OCI-LY3 (cell line): ENCODE data around the gene ARID1B.

Experiments used
- H2AFZ ChIP-seq: fragments of 200-600, 300-600 bp; shearing (Covaris generic); 2 replicates; pipeline ENCODE4 v1.6.0; 2014; ENCODE audit warnings: antibody characterized with exemption, low read depth, low read length
- H3K27ac ChIP-seq: fragments of 200-600, 300-600 bp; sonication (generic); 2 replicates; pipeline ENCODE4 v1.5.1; 2014; ENCODE audit warnings: mild to moderate bottlenecking, low read length, moderate library complexity, mixed read lengths
- H3K27me3 ChIP-seq: fragments of 200-600, 300-600 bp; sonication (generic); 2 replicates; pipeline ENCODE4 v1.6.1; 2014; ENCODE audit warnings: low read depth, low read length, mixed read lengths
- H3K36me3 ChIP-seq: fragments of 200-600, 300-600 bp; sonication (generic); replicated peaks from 2 replicates; pipeline ENCODE3; 2014; ENCODE audit warnings: low read depth, low read length, mixed read lengths
- H3K4me1 ChIP-seq: fragments of 300-600, 200-600 bp; sonication (generic); 2 replicates; pipeline ENCODE4 v1.6.1; 2014; ENCODE audit warnings: low read length, mixed read lengths
- H3K4me2 ChIP-seq: fragments of 200-600, 300-600 bp; sonication (generic); 2 replicates; pipeline ENCODE4 v1.6.1; 2014; ENCODE audit warnings: low read length, mixed read lengths
- H3K4me3 ChIP-seq: fragments of 300-600, 200-600 bp; sonication (generic); 2 replicates; pipeline ENCODE4 v1.5.1; 2014; ENCODE audit warnings: antibody characterized with exemption, mild to moderate bottlenecking, low read length, moderate library complexity
- H3K79me2 ChIP-seq: fragments of 300-600, 200-600 bp; shearing (Covaris generic); 2 replicates; pipeline ENCODE4 v1.6.1; 2014; ENCODE audit warnings: mild to moderate bottlenecking, low read length, mixed read lengths
- H3K9ac ChIP-seq: fragments of 300-600, 200-600 bp; shearing (Covaris generic); 2 replicates; pipeline ENCODE4 v1.6.0; 2014; ENCODE audit warnings: mild to moderate bottlenecking, low read length, moderate library complexity
- H3K9me3 ChIP-seq: fragments of 200-600, 300-600 bp; shearing (Covaris generic); 2 replicates; pipeline ENCODE4 v1.6.1; 2014; ENCODE audit warnings: low read length, mixed read lengths; ENCODE audit not compliant: insufficient read depth
- H4K20me1 ChIP-seq: fragments of 200-600, 300-600 bp; sonication (generic); 2 replicates; pipeline ENCODE4 v1.6.1; 2016; ENCODE audit warnings: low read length, mixed read lengths; ENCODE audit not compliant: insufficient read depth
- CTCF ChIP-seq: fragments of 200-600, 300-600 bp; sonication (generic); IDR thresholded peaks from 2 replicates; pipeline ENCODE4 v1.5.1; 2014; ENCODE audit warnings: antibody characterized with exemption, low read length, low read depth
- EZH2phosphoT487 ChIP-seq: fragments of 200-600 bp; shearing (Covaris generic); IDR thresholded peaks from 2 replicates; pipeline ENCODE4 v1.6.1; 2018; ENCODE audit warnings: antibody characterized with exemption, mixed run types, low read depth

Gene ARID1B

GRCh38 chr6:156925026-156925425 lies 147.8 kb downstream of the ARID1B start:
- no peak overlapping the region for H3K9ac ChIP-seq
- H3K27ac ChIP-seq: no peak overlapping the region
- TF ChIP-seq CTCF (no peak), EZH2phosphoT487 (no peak)
- no peaks in the 10 kb centered on the region for H3K27me3 ChIP-seq
- H3K36me3 ChIP-seq: no peaks in the 10 kb centered on the region
- no peak overlapping the region for H3K4me3 ChIP-seq
- no peak overlapping the region for H2AFZ ChIP-seq
- H3K79me2 ChIP-seq: peaks cover 9% of the 10 kb centered on the region
- H3K9me3 ChIP-seq: no peaks in the 10 kb centered on the region
- H3K4me1 ChIP-seq: peaks cover 7% of the 10 kb centered on the region
- no peak overlapping the region for H3K4me2 ChIP-seq
- peaks cover 7% of the 10 kb centered on the region; the same call in 1 of the 2 replicates for H4K20me1 ChIP-seq

GRCh38 chr6:156925718-156926607 lies 148.8 kb downstream of the ARID1B start:
- Histone ChIP-seq H4K20me1 (peaks cover 5% of the 10 kb centered on the region; the same call in 1 of the 2 replicates), H3K9ac (no peak overlapping the region), H3K27ac (no peak overlapping the region), H2AFZ (no peak overlapping the region), H3K4me1 (peaks cover 7% of the 10 kb centered on the region), H3K36me3 (no peaks in the 10 kb centered on the region), H3K79me2 (peaks cover 8% of the 10 kb centered on the region; the same call in 1 of the 2 replicates), H3K4me2 (no peak overlapping the region), H3K9me3 (no peaks in the 10 kb centered on the region), H3K4me3 (no peak overlapping the region), H3K27me3 (no peaks in the 10 kb centered on the region)
- no peak for TF ChIP-seq EZH2phosphoT487
- TF ChIP-seq CTCF: no peak

- Histone ChIP-seq H3K36me3 (no peaks in the 10 kb centered on the region), H3K4me3 (no peak overlapping the region), H3K27me3 (no peaks in the 10 kb centered on the region), H3K9ac (no peak overlapping the region), H3K4me1 (peaks cover 7% of the 10 kb centered on the region), H4K20me1 (peaks cover 5% of the 10 kb centered on the region; the same call in 1 of the 2 replicates), H3K27ac (no peak overlapping the region), H3K9me3 (no peaks in the 10 kb centered on the region), H3K4me2 (no peak overlapping the region), H2AFZ (no peak overlapping the region), H3K79me2 (peaks cover 12% of the 10 kb centered on the region)
- TF ChIP-seq CTCF (no peak), EZH2phosphoT487 (no peak)
Measured at GRCh38 chr6:156928126-156928525, 150.9 kb downstream of the ARID1B start.

- Histone ChIP-seq H4K20me1 (peaks cover 5% of the 10 kb centered on the region; the same call in 1 of the 2 replicates), H3K4me1 (peaks cover 7% of the 10 kb centered on the region), H3K9ac (no peak overlapping the region), H3K9me3 (no peaks in the 10 kb centered on the region), H3K27ac (no peak overlapping the region), H2AFZ (no peak overlapping the region), H3K4me2 (no peak overlapping the region), H3K79me2 (peaks cover 15% of the 10 kb centered on the region), H3K27me3 (no peaks in the 10 kb centered on the region), H3K4me3 (no peak overlapping the region), H3K36me3 (no peaks in the 10 kb centered on the region)
- TF ChIP-seq EZH2phosphoT487 (no peak), CTCF (no peak)
Measured at GRCh38 chr6:156928972-156929371, 151.8 kb downstream of the ARID1B start.
